Nephron progenitor cell (in vitro differentiated cells): Measurements from ENCODE around the gene ZBTB48.

Source experiments
- DNase-seq: peaks from one replicate; pipeline ENCODE4 v3.0.0; 2021
- H3K27ac Mint-ChIP-seq: 2 replicates; pipeline ENCODE4 v1.8.0; 2021; ENCODE audit warnings: mild to moderate bottlenecking, moderate library complexity, mixed read lengths
- H3K27me3 Mint-ChIP-seq: 2 replicates; pipeline ENCODE4 v1.8.0; 2021; ENCODE audit warnings: mild to moderate bottlenecking, low read depth, mixed read lengths; ENCODE audit not compliant: poor library complexity
- H3K36me3 Mint-ChIP-seq: 2 replicates; pipeline ENCODE4 v1.8.0; 2021; ENCODE audit warnings: low read depth, mixed read lengths
- H3K4me1 Mint-ChIP-seq: 2 replicates; pipeline ENCODE4 v1.8.0; 2021; ENCODE audit warnings: mixed read lengths
- H3K4me3 Mint-ChIP-seq: 2 replicates; pipeline ENCODE4 v1.8.0; 2021; ENCODE audit warnings: mild to moderate bottlenecking, moderate library complexity, mixed read lengths
- H3K9me3 Mint-ChIP-seq: 2 replicates; pipeline ENCODE4 v1.8.0; 2021; ENCODE audit warnings: mild to moderate bottlenecking, moderate library complexity, mixed read lengths
- CTCF ChIP-seq: fragments of 200-600 bp; sonication (generic); IDR thresholded peaks from 2 replicates; pipeline ENCODE4 v1.5.0; 2021; ENCODE audit warnings: antibody characterized with exemption

ZBTB48 gene

GRCh38 chr1:6577831-6578525 is 1.8 kb upstream of the ZBTB48 start:
- H3K4me1 Mint-ChIP-seq, result peaks cover 35% of the 10 kb centered on the region
- no peaks in the 10 kb centered on the region for H3K9me3 Mint-ChIP-seq
- no peak overlapping the region for H3K27ac Mint-ChIP-seq
- H3K4me3 Mint-ChIP-seq, result peak overlapping the region; percentile 19
- no peak for DNase-seq
- no peak for TF ChIP-seq CTCF
- peaks cover 5% of the 10 kb centered on the region for H3K27me3 Mint-ChIP-seq
- no peaks in the 10 kb centered on the region for H3K36me3 Mint-ChIP-seq

GRCh38 chr1:6578624-6579373 is 995 bp upstream of the ZBTB48 start:
- peak overlapping the region; percentile 95 for H3K27ac Mint-ChIP-seq
- no peaks in the 10 kb centered on the region for H3K9me3 Mint-ChIP-seq
- H3K27me3 Mint-ChIP-seq, result peaks cover 3% of the 10 kb centered on the region
- H3K4me1 Mint-ChIP-seq, result peaks cover 35% of the 10 kb centered on the region
- no peaks in the 10 kb centered on the region for H3K36me3 Mint-ChIP-seq
- no peak for DNase-seq
- peak overlapping the region; percentile 94 for H3K4me3 Mint-ChIP-seq
- TF ChIP-seq CTCF, result no peak

- Mint-ChIP-seq H3K4me3 (peak overlapping the region; percentile 94), H3K4me1 (peaks cover 40% of the 10 kb centered on the region), H3K36me3 (no peaks in the 10 kb centered on the region), H3K27ac (peak overlapping the region; percentile 84), H3K9me3 (no peaks in the 10 kb centered on the region), H3K27me3 (peaks cover 3% of the 10 kb centered on the region)
- no peak for TF ChIP-seq CTCF
- DNase-seq, result no peak
Measured at GRCh38 chr1:6580119-6580592, 362 bp downstream of the ZBTB48 start.

- DNase-seq, result no peak
- Mint-ChIP-seq H3K36me3 (no peaks in the 10 kb centered on the region), H3K27me3 (peaks cover 3% of the 10 kb centered on the region), H3K4me3 (peak overlapping the region; percentile 94), H3K4me1 (peaks cover 40% of the 10 kb centered on the region), H3K9me3 (no peaks in the 10 kb centered on the region), H3K27ac (peak overlapping the region; percentile 42)
- no peak for TF ChIP-seq CTCF
Measured at GRCh38 chr1:6580593-6581409, 1.0 kb downstream of the ZBTB48 start.

GRCh38 chr1:6581561-6582305 is 1.9 kb downstream of the ZBTB48 start:
- no peak for DNase-seq
- H3K27ac Mint-ChIP-seq, result no peak overlapping the region
- no peaks in the 10 kb centered on the region for H3K9me3 Mint-ChIP-seq
- H3K4me1 Mint-ChIP-seq, result peaks cover 40% of the 10 kb centered on the region
- H3K27me3 Mint-ChIP-seq, result peaks cover 3% of the 10 kb centered on the region
- H3K36me3 Mint-ChIP-seq, result no peaks in the 10 kb centered on the region
- no peak for TF ChIP-seq CTCF
- H3K4me3 Mint-ChIP-seq, result peak overlapping the region; percentile 58
